GM08714 (cell line): Measurements from ENCODE around the gene SYT5.
"Not testable (repeated sequence)": the region's sequence is repeated elsewhere in the genome, so short reads cannot be mapped to it uniquely, and the experiment has no call there.

Experiments used
- H3K4me3 ChIP-seq: fragments of 200-500 bp; sonication (Bioruptor generic); 2 replicates; pipeline ENCODE4 v1.5.1; 2014; ENCODE audit warnings: mild to moderate bottlenecking, low read length, inconsistent platforms
- ZNF274 ChIP-seq: IDR thresholded peaks from 2 replicates; pipeline ENCODE4 v1.6.1; 2012; ENCODE audit warnings: mild to moderate bottlenecking, low read depth, low read length

Gene SYT5

DNA sequence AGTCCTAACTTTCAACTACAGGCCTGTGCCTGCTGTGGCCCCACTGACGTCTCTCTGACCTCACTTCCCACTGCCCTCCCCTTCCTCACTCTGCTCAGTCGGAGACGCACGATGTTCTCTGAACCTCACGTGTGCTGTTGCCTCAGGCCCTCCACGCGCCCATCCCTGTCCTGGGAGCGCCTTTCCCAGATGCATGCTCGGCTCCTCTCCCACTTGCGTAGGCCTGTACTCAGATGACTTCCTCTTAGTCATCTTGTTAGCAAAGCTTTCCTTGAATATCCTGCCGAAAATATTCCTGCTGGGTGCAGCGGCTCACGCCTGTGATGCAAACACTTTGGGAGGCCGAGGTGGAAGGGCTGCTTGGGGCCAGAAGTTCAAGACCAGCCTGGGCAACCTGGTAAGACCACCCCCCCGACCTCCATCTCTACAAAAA, 9.3 kb upstream of the SYT5 start:
- no peak overlapping the region for H3K4me3 ChIP-seq
- TF ChIP-seq ZNF274 = no peak

DNA sequence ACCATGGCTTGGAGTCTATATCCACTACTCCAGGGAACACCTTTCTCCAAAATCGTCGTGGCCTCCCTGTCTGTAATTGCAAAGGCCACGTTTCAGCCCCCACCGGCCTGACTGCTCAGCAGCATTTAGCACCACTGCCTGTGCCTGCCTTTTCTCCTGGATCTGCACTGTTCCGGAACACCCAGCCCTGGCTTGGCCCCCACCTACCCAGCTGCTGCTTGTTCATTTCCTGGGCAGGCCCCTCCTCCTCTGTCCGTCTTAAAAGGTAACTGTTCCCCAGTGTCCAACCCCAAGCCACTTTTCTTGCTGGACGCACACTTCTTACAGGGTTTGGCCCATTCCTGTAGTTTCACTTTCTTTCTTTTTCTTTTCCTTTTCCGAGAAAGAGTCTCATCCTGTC, 8.5 kb upstream of the SYT5 start:
- no peak for TF ChIP-seq ZNF274
- no peak overlapping the region for H3K4me3 ChIP-seq

DNA sequence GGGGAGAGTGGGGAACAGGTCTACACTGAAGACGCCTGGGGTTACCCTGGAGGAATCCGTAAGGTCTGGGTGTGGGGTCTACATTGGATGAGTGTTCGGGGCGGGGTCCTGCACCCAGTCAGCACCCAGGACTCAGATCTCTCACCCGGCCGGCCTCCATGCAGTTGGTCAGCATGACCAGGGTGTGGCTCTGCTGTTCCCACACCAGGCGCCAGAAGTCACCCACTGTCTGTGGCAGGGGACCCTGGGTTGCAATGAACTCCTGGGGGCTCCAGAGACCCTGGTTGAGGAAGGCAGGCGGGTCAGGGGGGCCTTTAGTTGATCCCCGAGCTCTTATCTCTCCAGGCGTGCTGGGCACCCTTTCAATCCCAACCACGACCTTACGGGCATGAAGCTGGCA, 6.0 kb upstream of the SYT5 start:
- no peak overlapping the region for H3K4me3 ChIP-seq
- TF ChIP-seq ZNF274 = no peak

DNA sequence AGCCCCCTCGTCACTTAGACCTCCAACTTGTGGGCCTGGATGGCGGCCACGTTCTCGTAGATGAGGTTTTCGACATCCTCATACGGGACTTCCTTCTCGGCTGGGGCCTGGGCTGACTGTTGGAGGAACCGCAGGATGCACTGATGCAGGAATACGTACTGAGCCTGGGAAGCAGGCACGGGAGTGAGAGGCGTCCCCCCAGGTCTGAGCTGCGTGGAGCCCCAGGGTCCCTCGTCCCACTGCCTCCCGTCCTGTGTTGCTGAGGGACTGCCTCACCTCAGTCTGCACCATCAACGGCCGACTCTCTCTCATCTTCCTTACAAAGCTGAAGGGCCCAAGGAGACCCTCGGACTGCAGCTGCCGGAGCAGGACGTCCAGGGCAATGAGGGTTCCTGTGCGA, 1.7 kb upstream of the SYT5 start:
- no peak for TF ChIP-seq ZNF274
- H3K4me3 ChIP-seq = no peak overlapping the region

DNA sequence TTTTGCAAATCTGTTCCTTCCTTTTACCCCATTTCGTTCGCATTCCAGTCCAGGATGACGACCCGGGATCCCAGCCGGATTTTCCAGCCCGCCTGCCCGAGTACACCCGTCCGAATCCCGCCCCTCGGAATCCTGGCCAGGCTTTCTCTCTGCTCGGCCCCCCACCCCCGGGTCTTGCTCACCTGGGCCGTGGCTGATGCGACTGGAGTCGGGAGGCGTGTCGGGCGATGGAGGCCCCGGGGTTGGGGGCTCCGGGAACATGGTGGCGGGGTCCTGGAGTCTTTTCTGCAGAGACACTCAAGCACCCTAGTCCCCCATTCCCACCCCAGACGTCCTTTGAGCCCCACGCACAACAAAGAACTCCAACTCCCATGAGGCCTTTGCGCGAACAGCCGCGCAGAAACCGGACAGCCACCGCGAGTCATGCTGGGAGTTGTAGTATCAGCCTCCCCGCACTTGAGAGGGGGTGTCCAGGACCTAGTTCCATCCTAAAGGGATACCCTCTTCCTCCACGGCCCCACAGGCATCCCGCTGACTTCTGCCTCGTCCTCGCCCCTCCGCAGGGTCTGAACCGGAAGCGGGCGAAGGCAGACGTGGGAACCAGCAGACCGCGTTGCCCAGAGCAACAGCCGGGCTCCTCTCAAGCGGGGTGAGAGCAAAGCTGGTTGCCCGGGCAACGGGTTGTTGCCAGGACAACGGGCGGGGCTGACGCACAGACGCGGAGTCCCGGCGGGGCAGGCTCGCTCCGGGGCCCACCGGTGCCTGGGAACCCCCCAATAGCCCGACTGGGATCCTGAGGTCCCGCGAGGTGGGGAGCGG, 1.1 kb downstream of the SYT5 start:
- TF ChIP-seq ZNF274 = no peak
- H3K4me3 ChIP-seq = no peak overlapping the region; the same call in 1 of the 2 replicates

DNA sequence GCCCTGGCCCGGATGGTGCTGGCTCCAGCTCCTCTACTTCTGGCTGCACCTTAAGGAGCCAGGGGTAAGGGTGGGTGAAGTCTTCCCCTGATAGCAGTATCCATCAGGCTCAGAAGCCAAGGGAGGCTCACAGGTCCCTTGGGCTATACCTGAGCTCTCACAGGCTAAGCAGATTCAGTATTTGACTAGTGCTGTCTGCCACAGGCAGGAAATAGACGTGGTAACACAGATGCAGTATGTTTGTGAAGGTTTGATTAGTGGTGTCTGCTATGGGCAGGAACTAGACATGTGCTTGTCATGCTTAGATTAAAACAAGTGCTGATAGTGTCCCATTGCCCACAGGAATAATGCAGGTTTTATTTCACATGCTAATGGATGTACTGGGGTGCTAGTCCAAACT, 4.0 kb downstream of the SYT5 start:
- H3K4me3 ChIP-seq = no peak overlapping the region
- TF ChIP-seq ZNF274 = no peak

DNA sequence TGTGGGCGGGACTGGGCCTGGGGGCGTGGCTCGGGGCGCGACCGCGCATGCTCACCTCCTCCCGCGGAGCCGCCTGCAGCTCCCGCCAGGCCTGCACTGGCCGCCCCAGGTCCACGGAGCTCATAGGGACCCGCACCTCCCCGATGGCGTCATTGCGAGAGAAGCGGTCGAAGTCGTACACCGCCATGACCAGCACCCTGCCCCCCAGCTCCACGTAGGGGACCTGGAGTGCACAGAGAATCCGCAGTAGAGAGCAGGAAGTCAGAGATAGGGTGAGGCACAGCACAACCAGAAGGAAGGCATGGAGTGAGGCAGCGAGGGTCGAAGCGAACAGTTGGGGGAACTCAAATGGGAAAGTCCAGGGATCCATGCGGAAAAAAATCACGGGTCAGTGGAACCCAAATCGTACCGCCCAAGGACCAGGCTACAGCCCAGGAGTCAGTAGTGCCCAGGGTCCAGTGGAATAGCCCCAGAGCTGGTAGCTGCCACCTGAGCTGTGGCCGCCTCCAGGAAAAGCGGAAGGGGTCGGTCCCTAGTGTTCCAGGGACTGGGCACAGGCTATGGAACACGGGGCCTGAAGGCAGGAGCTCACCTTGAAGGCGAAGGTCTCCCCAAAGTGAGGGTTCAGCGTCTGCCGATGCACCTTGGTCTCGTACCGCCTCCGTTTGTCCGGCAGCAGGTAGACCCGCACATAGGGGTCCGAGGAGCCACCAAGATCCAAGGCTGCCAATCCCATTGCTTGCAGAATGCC, 4.8 kb downstream of the SYT5 start:
- no peak overlapping the region for H3K4me3 ChIP-seq
- no peak for TF ChIP-seq ZNF274

DNA sequence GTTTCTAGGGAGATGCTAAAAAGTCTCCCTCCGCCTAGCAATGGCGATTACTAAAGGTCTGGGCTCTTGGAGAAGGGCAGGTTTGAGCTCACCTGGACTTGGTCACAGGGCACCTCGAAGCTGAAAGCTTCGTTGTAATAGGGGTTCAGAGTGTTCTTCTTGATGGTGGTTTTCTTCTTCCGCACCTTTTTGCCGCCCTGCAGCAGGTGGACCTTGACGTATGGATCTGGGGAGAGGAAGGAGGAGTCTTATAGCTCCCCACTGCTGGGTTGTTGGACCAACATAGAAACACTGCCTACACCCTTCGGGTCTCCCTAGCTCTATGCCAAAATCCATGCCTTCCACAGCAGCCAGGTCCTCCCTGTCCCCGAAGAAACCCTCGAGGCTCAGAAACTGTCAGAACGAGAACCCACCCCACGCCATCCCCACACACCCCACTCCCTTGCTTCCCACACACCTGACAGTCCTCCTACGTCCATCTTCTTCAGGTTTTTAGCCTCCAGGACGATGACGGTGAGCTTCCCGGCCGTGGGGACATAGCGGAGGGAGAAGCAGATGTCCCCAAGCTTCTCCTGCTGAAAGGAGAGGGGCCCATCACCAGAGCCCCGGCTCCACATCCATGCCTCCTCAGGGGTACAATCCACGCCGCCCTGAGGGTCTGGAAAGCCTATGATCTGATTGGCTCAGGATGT, 5.5 kb downstream of the SYT5 start:
- no peak overlapping the region for H3K4me3 ChIP-seq
- no peak for TF ChIP-seq ZNF274

DNA sequence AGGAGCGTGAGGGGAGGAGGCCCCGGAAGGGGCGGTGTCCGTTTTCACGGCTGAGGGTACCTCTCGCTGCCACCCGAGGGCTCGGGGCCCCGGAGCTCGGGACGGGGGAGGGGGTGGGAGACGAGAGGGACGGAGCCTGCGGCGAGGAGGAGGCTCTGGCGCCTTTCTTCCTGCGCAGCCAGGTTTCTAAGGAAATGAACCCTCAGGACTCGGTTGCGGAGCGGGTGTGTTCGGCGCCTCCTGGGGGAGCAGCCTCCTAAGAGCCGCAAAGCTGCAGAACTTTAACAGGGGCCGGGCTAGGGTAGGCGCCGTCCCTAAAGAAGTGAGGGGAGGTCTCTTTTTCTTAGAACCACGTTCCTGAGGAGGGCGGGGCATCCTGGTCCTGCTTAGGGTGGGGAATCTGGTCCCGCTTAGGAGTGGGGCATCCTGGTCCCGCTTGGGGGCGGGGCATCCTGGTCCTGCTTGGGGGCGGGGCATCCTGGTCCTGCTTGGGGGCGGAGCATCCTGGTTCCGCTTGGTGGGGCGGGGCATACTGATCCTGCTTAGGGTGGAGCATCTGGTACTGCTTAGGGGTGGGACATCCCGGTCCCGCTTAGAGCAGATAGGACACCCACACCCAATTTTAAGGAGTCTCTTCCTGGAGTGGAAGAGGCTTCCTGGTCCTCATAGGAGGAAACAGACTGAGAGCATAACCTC, 6.2 kb downstream of the SYT5 start:
- no peak for TF ChIP-seq ZNF274
- H3K4me3 ChIP-seq = 0 out of 2 replicates have a peak overlapping the region, but pooled peaks have one; percentile 7

DNA sequence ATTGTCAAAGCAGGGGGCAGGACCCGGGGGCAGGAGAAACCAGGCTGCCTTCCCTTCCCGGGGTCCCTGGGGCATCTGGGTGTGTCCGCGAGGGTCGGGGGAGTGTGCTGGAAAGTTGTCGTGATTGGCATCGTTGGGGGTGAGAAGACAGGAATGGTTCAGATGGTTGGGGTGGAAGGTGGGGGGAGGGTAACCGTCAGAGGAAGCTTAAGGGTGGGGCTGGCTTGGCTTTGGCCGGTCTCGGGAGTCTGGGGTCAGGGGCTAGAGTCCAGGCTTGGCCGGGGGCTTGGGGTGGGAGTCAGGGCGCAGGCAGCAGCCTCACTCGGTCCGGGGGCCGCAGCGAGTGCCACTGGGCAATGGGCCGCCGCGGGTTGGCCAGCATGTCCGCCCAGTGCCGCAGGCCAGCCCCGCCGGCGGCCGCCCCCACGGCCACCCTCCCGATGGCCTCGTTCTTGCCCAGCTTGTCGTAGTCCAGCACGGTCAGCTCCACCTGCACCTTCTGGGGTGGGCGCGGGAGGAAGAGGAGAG, 6.8 kb downstream of the SYT5 start:
- no peak overlapping the region for H3K4me3 ChIP-seq
- no peak for TF ChIP-seq ZNF274

DNA sequence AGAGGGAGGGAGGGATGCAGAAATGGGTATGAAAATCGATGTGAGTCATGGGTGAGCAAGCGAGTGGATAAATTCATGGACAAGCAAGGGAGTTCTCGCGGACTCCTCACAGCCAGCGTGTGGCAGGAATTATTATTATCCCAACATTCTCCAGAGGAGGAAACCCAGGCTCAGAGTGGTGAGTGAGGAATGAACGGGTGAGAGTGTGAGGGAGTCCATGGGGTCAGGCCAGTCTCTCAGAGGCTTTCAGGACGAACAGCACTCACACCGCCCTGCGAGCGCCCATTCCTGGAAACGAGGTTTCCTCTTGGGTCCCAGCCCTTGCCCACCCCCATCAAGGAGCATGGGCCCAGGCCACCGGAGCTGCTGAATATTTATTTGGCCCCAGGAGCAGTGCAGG, 7.3 kb downstream of the SYT5 start:
- no peak for TF ChIP-seq ZNF274
- no peak overlapping the region for H3K4me3 ChIP-seq

DNA sequence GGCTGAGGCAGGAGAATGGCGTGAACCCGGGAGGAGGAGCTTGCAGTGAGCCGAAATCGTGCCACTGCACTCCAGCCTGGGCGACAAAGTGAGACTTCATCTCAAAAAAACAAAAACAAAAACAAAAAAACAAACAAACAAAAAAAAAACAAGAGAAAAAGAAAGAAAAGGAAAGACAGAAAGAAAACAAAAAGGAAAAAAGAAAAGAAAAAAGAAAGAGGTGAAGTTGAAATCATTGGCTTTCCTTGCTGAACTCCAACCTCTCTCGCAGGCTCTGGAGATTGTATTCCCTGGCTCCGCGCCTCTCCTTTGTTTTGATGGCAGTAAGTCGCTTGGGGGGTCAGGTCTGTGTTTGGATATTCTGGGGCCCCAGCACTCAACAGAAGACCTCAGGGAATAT, 7.8 kb downstream of the SYT5 start:
- H3K4me3 ChIP-seq = not testable (repeated sequence)

DNA sequence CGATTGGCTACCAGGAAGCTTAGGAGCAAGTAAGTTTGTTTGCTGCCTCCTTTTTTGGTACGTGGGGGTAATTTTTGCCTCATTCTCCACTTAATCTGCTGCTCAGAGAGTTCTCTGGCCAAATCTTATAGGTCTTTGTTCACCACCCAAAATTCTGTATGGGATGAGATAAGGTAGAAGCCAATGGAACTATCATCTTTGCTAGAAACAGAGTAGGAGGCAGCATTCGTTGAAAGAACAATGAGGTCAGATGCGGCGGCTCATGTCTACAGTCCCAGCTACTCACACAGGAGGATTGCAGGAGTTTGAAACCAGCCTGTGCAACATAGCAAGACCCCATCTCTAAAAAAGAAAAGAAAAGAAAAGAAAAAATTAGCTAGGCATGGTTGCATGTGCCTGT, 8.6 kb downstream of the SYT5 start:
- TF ChIP-seq ZNF274 = no peak

DNA sequence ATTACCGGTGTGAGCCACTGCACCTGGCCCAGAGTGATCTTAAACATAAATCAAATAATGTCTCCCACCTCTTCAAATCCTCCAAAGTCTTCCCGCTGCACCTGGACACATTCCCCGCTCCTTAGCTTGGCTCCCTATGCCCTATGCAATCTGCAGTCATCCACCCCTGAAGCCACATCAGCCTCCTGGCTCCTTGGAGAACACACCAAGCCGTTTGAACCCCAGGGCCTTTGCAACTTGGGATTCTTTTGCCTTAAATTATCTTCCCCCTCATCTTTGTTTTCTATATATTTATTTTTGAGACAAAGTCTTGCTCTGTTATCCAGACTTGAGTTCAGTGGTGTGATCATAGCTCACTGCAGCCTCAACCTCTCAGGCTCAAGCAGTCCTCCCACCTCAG, 11.0 kb downstream of the SYT5 start:
- TF ChIP-seq ZNF274 = no peak
- no peak overlapping the region for H3K4me3 ChIP-seq

More for the DNA sequence above, 8.6 kb downstream of the SYT5 start:
- no peak overlapping the region for H3K4me3 ChIP-seq
